Measurements from ENCODE around the gene PRKCSH. TPM values are rescaled to one million over a fixed set of nuclear protein-coding genes. Genes with fewer than 3 reads are reported as not detected.

The PRKCSH gene
- total RNA-seq, 1 experiment from 2014 or later: 257 TPM

- TF ChIP-seq, protein P1, sequence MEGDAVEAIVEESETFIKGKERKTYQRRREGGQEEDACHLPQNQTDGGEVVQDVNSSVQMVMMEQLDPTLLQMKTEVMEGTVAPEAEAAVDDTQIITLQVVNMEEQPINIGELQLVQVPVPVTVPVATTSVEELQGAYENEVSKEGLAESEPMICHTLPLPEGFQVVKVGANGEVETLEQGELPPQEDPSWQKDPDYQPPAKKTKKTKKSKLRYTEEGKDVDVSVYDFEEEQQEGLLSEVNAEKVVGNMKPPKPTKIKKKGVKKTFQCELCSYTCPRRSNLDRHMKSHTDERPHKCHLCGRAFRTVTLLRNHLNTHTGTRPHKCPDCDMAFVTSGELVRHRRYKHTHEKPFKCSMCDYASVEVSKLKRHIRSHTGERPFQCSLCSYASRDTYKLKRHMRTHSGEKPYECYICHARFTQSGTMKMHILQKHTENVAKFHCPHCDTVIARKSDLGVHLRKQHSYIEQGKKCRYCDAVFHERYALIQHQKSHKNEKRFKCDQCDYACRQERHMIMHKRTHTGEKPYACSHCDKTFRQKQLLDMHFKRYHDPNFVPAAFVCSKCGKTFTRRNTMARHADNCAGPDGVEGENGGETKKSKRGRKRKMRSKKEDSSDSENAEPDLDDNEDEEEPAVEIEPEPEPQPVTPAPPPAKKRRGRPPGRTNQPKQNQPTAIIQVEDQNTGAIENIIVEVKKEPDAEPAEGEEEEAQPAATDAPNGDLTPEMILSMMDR (IDR thresholded peaks at IDR 0.05; ENCODE audit: unreplicated experiment): no peak
- H3K27ac Mint-ChIP-seq (ENCODE audit: low read depth, unreplicated experiment): no peak overlapping the region
- no peaks in the 10 kb centered on the region for H3K4me1 Mint-ChIP-seq (ENCODE audit: insufficient read depth, unreplicated experiment)
- no peak overlapping the region for H3K4me3 Mint-ChIP-seq (ENCODE audit: unreplicated experiment)
- H3K9me3 Mint-ChIP-seq (ENCODE audit: unreplicated experiment): no peaks in the 10 kb centered on the region
- no peaks in the 10 kb centered on the region for H3K36me3 Mint-ChIP-seq (ENCODE audit: insufficient read depth, unreplicated experiment)
- CTCF ChIA-PET: no interaction called here
- POLR2A ChIA-PET: no interaction called here
- DNase-seq (ENCODE audit: unreplicated experiment): no peak
- no TSS peak for BruUV-seq (replicated peaks)
- H3K27me3 Mint-ChIP-seq (ENCODE audit: insufficient read depth, unreplicated experiment): peaks cover 14% of the 10 kb centered on the region
- intact Hi-C loops (cut with micrococcal nuclease): no loop called here
These were observed 24.8 kb downstream of the PRKCSH start for GRCh38 chr19:11460207-11460606.

GRCh38 chr19:11461453-11461852, 26.0 kb downstream of the PRKCSH start:
- H3K27ac Mint-ChIP-seq (ENCODE audit: low read depth, unreplicated experiment): no peak overlapping the region
- H3K27me3 Mint-ChIP-seq (ENCODE audit: insufficient read depth, unreplicated experiment): peaks cover 14% of the 10 kb centered on the region
- CTCF ChIA-PET: interaction anchor here (0.7 kb wide), 1 partner anchor 267 kb away, joined by 3 read pairs; no protein-coding TSS in a partner anchor
- intact Hi-C loops (cut with micrococcal nuclease): no loop called here
- H3K4me3 Mint-ChIP-seq (ENCODE audit: unreplicated experiment): no peak overlapping the region
- no TSS peak for BruUV-seq (replicated peaks)
- POLR2A ChIA-PET: no interaction called here
- H3K9me3 Mint-ChIP-seq (ENCODE audit: unreplicated experiment): no peaks in the 10 kb centered on the region
- DNase-seq (ENCODE audit: unreplicated experiment): no peak
- no peaks in the 10 kb centered on the region for H3K4me1 Mint-ChIP-seq (ENCODE audit: insufficient read depth, unreplicated experiment)
- TF ChIP-seq, protein P1 (IDR thresholded peaks at IDR 0.05; ENCODE audit: unreplicated experiment): no peak
- H3K36me3 Mint-ChIP-seq (ENCODE audit: insufficient read depth, unreplicated experiment): no peaks in the 10 kb centered on the region

DNA sequence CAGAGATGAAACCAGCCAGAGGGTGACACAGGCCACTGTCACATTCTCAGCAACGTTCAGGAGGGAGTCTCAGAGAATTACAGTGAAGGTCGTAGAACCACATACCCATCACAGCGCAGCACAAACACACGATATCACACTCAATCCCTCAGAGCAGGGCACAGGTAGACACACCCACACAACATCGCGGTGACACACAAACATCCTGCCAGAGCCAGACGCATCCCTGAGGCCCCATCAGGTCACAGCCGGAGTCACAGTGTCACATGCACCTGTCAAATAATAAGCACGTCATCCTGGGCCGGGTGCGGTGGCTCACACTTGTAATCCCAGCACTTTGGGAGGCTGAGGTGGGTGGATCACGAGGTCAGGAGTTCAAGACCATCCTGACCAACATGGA, 28.0 kb downstream of the PRKCSH start:
- BruUV-seq (replicated peaks): no TSS peak

GRCh38 chr19:11464333-11465265, 29.2 kb downstream of the PRKCSH start:
- CTCF ChIA-PET: no interaction called here

More for the DNA sequence above, 28.0 kb downstream of the PRKCSH start:
- intact Hi-C loops (cut with micrococcal nuclease): no loop called here
- Mint-ChIP-seq H3K4me1 (ENCODE audit: insufficient read depth, unreplicated experiment) (no peaks in the 10 kb centered on the region), H3K27me3 (ENCODE audit: insufficient read depth, unreplicated experiment) (peaks cover 14% of the 10 kb centered on the region), H3K9me3 (ENCODE audit: unreplicated experiment) (no peaks in the 10 kb centered on the region), H3K36me3 (ENCODE audit: insufficient read depth, unreplicated experiment) (no peaks in the 10 kb centered on the region), H3K27ac (ENCODE audit: low read depth, unreplicated experiment) (no peak overlapping the region), H3K4me3 (ENCODE audit: unreplicated experiment) (no peak overlapping the region)
- ChIA-PET CTCF (interaction anchor here (0.7 kb wide), 2 partner anchors 66 to 76 kb away, joined by 3 read pairs; no protein-coding TSS in a partner anchor), POLR2A (no interaction called here)
- no peak for DNase-seq (ENCODE audit: unreplicated experiment)
- TF ChIP-seq, protein P1 (IDR thresholded peaks at IDR 0.05; ENCODE audit: unreplicated experiment): no peak

More at GRCh38 chr19:11464333-11465265, 29.2 kb downstream of the PRKCSH start:
- H3K36me3 Mint-ChIP-seq (ENCODE audit: insufficient read depth, unreplicated experiment): no peaks in the 10 kb centered on the region
- intact Hi-C loops (cut with micrococcal nuclease): no loop called here
- DNase-seq (ENCODE audit: unreplicated experiment): no peak
- H3K4me1 Mint-ChIP-seq (ENCODE audit: insufficient read depth, unreplicated experiment): no peaks in the 10 kb centered on the region
- BruUV-seq (replicated peaks): no TSS peak
- H3K4me3 Mint-ChIP-seq (ENCODE audit: unreplicated experiment): no peak overlapping the region
- peaks cover 14% of the 10 kb centered on the region for H3K27me3 Mint-ChIP-seq (ENCODE audit: insufficient read depth, unreplicated experiment)
- TF ChIP-seq, protein P1 (IDR thresholded peaks at IDR 0.05; ENCODE audit: unreplicated experiment): no peak
- no peaks in the 10 kb centered on the region for H3K9me3 Mint-ChIP-seq (ENCODE audit: unreplicated experiment)
- POLR2A ChIA-PET: no interaction called here
- H3K27ac Mint-ChIP-seq (ENCODE audit: low read depth, unreplicated experiment): no peak overlapping the region

Data from MCF 10A (cell line).